WTC11 (cell line): ENCODE data around the gene HOXA10.

ENCODE experiments used
- CREB1 ChIP-seq: sonication (generic); formaldehyde crosslinking; IDR thresholded peaks from 2 replicates; pipeline ENCODE4 v1.8.0; 2023; ENCODE audit warnings: mild to moderate bottlenecking, missing genetic modification reagents
- CTCF ChIP-seq: fragments of 200-600 bp; IDR thresholded peaks from 2 replicates; pipeline ENCODE4 v1.8.0; 2022; ENCODE audit warnings: antibody characterized with exemption
- E2F1 ChIP-seq: sonication (generic); formaldehyde crosslinking; IDR thresholded peaks from 2 replicates; pipeline ENCODE4 v1.8.0; 2022; ENCODE audit warnings: mild to moderate bottlenecking, missing genetic modification reagents
- ELF4 ChIP-seq: sonication (generic); formaldehyde crosslinking; IDR thresholded peaks from 2 replicates; pipeline ENCODE4 v1.8.1; 2022; ENCODE audit warnings: low read depth, mild to moderate bottlenecking, moderate library complexity, missing genetic modification reagents
- FOXK1 ChIP-seq: sonication (generic); formaldehyde crosslinking; IDR thresholded peaks from 2 replicates; pipeline ENCODE4 v1.8.0; 2022; ENCODE audit warnings: mild to moderate bottlenecking, moderate library complexity, missing genetic modification reagents
- FOXP1 ChIP-seq: sonication (generic); formaldehyde crosslinking; IDR thresholded peaks from 2 replicates; pipeline ENCODE4 v1.8.0; 2022; ENCODE audit warnings: missing genetic modification reagents, mild to moderate bottlenecking, moderate library complexity, borderline replicate concordance
- MLX ChIP-seq: sonication (generic); formaldehyde crosslinking; IDR thresholded peaks from 2 replicates; pipeline ENCODE4 v1.8.1; 2023; ENCODE audit warnings: mild to moderate bottlenecking, missing genetic modification reagents, moderate library complexity
- MXD4 ChIP-seq: fragments of 250-450 bp; sonication (Bioruptor Pico); IDR thresholded peaks from 2 replicates; pipeline ENCODE4 v1.8.0; 2021; ENCODE audit warnings: mild to moderate bottlenecking, moderate library complexity, borderline replicate concordance
- USF2 ChIP-seq: sonication (generic); formaldehyde crosslinking; IDR thresholded peaks from 2 replicates; pipeline ENCODE4 v1.8.1; 2023; ENCODE audit warnings: mild to moderate bottlenecking, missing genetic modification reagents, moderate library complexity
- ZNF219 ChIP-seq: sonication (generic); formaldehyde crosslinking; IDR thresholded peaks from 2 replicates; pipeline ENCODE4 v1.8.0; 2023; ENCODE audit warnings: missing genetic modification reagents, mild to moderate bottlenecking, borderline replicate concordance
- ZNF232 ChIP-seq: sonication (generic); formaldehyde crosslinking; IDR thresholded peaks from 2 replicates; pipeline ENCODE4 v1.8.0; 2022; ENCODE audit warnings: mild to moderate bottlenecking, missing genetic modification reagents

GRCh38 chr7:27173956-27174873 is at the start of gene HOXA10:
- TF ChIP-seq CREB1 (CRISPR knock-in tag), result no peak
- TF ChIP-seq E2F1 (CRISPR knock-in tag), result no peak
- TF ChIP-seq ELF4 (CRISPR knock-in tag), result no peak
- TF ChIP-seq FOXP1 (CRISPR knock-in tag), result no peak
- TF ChIP-seq CTCF, result no peak
- no peak for TF ChIP-seq USF2 (CRISPR knock-in tag)
- no peak for TF ChIP-seq ZNF232 (CRISPR knock-in tag)
- no peak for TF ChIP-seq ZNF219 (CRISPR knock-in tag)
- TF ChIP-seq FOXK1 (CRISPR knock-in tag), result no peak
- TF ChIP-seq MLX, result no peak
- no peak for TF ChIP-seq MXD4 (CRISPR knock-in tag)
